DMS53 treated with DMSO at 0.1 percent for 48 hours (cell line): Measurements from ENCODE around the gene CERS6.
A peak's percentile ranks its signal among the peaks of the same experiment; 100 is the strongest.
"Not testable (repeated sequence)": the region's sequence is repeated elsewhere in the genome, so short reads cannot be mapped to it uniquely, and the experiment has no call there.

Source experiments
- DNase-seq: peaks from one replicate; lab custom pipeline; 2025; ENCODE audit not compliant: unreplicated experiment; lab: John Stamatoyannopoulos, UW

Gene CERS6

DNA sequence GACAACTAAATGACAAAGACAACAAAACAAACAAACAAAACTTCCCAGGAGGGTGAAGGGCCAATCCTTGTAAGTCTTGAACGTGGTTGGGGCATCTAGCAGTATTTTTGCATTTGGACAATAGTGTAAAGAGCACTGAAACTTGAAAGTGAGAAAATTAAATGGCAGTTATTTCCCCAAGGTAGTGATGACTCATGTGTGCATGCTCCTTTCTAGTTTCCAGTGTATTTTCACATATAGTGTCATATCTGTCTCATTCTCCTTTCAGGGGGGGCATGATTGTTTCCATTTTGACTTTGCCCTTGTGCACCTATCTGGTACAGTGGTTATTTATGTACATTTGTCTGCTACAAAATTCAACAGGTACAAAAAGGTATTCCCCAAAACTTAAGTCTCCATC is 39.5 kb downstream of the CERS6 start:
- DNase-seq = no peak

DNA sequence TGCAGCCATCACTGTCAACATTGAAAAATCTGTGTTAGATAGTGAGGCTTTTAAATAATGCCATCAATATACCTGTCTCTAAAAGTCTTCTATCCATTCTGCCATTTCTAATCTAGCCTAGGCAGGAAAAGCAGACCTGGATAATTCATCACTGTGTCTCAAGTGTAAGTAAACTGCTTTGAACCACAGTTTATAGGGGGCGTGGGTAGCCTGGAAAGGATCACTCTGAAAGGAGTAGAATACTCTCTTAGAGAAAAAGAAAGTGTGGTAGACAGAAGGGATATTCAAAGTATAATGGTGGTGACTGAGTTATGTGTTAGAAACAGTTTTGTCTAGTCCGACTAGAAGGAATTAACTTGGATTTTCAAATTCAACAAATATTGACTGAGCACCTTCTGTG is 40.8 kb downstream of the CERS6 start:
- no peak for DNase-seq

DNA sequence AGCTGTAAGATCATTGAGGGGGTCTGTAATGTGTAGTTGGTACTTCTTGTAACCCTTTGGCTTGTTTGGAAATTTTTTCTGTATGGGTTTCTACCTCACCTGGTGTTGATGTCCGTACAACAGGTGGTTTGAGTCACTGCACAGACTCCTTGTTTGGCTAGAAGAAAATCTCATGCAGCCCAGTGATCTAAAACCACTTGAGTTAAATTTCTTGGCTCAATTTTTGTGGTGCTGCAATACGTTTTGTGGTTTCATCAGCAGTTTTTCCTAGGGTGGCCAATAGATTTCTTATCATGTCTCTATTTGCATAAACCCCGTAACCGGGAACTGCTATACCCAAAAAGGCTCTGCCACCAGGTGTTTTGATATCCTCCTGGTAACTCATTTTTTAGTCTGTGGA is 43.4 kb downstream of the CERS6 start:
- no peak for DNase-seq

DNA sequence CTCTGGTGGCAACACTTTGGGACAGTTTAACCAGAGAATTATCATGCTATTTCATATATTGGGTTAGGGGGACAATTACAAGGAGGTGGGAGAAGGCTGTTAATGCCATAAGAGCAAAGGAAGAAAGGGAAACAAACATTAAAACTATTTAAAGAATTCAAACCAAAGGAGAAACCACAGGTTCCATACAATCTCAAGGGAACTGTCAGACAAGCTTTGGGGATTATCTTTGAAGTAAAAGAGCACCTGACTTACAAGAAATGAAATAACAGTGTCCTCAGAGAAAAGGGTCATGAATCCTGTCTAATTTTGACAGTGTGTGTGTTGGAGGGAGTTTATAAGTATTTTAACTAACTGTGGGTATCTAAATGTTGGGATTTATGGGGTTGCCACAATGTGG is 44.4 kb downstream of the CERS6 start:
- DNase-seq = no peak

DNA sequence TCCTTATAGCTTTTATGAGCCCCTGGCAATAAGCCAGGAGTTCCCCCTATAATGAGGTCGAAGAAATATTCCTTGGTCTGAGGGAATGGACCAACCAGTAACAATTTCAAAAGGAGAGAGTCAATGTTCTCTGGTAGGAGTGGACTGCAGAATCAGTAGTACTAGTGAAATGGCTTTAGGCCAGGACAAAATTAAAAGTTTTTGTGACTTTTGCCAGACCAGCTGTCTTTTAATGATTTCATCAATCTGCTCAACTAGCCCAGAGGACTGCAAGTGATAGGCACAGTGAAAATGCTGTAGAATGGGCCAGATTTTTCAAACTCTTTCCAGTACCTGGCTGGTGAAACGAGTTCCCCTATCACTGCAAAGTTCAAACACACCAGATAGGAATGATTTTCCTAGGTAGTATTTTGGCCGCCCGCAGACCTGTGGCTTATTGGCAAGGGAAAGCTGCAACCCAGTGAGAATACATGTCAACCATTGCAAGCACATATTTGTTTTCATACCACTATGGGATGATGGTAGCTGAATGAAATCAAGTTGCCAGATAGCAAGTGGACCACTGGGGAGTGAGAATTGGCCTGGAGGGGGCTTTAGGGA is 45.5 kb downstream of the CERS6 start:
- no peak for DNase-seq

DNA sequence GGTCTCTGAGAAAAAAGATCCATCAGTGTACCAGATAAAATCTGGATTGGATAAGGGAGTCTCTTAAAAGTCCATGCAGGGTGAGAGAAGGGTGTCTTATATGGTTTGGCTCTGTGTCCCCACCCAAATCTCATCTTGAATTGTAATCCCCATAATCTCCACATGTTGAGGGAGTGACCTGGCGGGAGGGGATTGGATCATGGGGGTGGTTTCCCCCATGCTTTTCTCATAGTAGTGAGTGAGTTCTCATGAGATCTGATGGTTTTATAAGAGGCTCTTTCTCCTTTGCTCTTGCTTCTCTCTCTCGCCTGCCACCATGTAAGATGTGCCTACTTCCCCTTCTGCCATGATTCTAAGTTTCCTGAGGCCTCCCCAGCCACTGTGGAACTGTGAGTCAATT is 46.8 kb downstream of the CERS6 start:
- not testable (repeated sequence) for DNase-seq

DNA sequence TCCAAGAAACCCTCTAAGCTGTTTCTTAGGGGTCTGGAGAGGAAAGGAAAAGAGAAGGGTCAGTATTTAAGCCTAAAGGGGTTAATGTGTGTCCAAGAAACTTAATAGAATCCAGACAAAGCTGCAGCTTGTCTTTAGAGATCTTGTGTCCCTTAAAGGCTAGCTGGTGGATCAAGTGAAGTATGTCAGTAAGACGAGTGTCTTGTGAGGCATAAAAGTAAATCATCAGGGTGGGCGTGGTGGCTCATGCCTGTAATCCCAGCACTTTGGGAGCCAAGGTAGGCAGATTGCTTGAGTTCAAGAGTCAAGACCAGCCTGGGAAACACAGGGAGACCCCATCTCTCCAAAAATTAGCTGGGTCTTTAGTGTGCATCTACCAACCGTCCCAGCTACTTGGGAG is 47.8 kb downstream of the CERS6 start:
- DNase-seq = no peak

DNA sequence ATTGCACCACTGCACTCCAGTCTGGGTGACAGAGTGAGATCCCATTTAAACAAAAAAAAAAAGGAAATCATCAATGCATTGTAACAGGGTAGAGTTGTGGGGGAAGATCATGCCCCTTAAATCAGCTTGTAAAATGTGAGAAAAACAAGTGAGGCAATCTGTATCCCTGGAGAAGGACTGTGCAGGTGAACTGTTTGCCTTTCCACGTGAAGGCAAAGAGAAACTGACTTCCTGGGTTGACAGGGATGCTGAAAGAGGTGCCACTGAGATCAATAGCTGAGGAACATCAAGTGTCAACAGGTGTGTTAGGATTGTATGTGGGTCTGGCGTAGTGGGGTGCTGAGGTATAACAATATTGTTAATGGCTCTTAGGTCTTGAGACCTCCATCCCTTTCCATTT is 48.3 kb downstream of the CERS6 start:
- DNase-seq = no peak

DNA sequence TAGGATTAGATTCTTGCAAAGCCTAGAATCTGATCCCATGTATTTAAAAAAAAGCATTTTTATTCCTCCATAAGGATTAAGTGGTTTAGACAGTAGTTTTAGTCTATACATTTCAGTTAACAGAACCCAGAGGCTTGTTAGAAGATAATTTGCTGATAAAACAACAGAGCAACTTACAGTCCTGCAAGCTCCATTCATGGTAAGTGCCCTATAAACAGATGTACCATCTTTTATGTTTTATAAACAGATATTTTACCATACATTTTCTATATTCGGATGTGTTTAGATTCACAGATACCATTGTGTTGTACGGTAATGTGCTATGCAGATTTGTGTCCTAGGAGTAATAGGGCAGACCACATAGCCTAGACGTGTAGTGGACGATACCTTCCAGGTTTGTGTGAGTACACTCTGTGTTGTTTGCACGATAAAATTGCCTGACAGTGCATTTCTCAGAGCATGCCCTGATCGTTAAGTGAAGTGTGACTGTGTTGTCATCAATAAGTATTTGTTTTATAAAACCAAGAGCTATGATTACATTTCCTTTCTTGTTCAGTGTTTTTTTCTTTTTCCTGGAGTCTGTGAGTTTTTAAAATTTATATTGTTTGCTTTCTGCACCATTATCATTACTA is 54.2 kb downstream of the CERS6 start:
- DNase-seq = peak; percentile 13

DNA sequence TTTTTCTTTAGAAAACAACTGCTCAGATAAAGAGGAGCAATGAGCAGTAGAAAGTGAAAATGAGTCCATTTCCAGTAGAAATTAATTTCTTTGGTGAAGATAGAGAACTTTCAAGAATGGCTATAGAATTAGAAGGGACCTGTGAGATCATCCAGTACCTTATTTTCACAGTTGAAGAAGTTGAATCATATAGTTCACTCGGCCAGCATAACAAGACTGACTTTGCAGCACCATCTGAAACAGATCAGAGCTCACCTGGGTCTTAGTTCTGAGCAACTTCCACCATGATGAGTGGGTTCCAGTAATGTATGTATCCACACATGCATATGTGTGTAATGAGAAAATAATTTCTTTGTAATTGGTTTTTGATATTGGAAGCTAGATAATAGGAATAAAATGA is 58.6 kb downstream of the CERS6 start:
- DNase-seq = no peak

DNA sequence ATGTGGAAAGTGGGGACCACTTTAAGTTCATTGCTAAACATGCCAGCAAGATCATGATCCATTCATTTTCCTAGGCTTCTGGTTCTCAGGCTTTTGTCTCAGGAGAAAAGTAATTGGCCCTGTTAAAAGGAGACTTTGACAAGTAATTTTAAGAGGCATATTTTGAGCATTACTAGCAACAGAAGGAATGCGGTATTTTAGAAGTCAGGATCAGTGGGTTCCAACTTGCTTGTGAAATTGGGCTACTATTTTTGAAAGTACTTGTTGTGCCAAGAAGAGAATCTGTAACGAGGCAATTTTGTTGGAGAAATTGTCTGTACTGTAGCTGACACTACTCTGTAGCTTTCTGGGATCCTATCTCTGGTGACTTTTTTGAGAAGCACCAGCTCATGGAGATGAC is 59.4 kb downstream of the CERS6 start:
- no peak for DNase-seq

DNA sequence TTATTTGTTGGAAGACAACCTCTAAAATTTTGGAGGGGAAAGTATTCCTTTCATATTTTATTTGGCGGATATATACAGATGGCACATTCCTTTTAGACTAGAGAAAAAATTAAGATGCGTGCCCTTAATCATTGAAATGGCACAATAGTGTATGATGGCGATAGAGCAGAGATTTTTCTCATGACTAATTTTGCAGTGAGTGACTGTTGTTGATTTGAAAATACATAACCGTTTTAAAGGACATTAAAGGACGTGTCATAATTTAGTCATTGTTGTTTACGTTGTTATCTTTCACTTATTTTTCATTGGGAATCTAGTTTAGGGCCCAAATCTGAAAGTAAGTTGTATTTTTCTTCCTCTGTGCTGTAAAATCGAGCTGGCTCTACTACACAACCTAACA is 61.7 kb downstream of the CERS6 start:
- DNase-seq = no peak

DNA sequence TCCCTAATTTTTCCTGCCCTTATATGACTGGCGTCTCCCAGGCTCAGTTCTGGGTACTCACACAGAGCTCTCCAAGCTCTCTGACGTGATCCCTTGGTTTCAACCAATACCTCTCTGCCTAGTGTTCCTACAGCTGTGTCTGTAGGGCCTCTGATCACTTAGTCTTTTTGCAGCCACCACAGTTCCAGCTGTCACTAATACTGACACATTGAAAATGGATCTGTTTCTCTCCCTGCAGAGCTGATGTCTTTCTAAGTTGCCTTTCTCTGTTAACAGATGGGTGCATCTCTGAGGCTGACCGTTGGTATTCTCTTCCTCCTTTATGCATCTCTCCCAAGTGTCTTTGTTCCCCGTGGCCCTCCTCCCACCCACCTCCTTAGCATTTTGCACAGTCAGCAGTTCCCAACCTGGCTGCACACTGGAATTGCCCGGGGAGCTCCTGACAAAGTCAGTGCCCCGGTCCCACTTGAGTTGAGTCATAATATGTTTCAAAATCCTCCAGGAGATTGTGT is 62.5 kb downstream of the CERS6 start:
- DNase-seq = no peak

DNA sequence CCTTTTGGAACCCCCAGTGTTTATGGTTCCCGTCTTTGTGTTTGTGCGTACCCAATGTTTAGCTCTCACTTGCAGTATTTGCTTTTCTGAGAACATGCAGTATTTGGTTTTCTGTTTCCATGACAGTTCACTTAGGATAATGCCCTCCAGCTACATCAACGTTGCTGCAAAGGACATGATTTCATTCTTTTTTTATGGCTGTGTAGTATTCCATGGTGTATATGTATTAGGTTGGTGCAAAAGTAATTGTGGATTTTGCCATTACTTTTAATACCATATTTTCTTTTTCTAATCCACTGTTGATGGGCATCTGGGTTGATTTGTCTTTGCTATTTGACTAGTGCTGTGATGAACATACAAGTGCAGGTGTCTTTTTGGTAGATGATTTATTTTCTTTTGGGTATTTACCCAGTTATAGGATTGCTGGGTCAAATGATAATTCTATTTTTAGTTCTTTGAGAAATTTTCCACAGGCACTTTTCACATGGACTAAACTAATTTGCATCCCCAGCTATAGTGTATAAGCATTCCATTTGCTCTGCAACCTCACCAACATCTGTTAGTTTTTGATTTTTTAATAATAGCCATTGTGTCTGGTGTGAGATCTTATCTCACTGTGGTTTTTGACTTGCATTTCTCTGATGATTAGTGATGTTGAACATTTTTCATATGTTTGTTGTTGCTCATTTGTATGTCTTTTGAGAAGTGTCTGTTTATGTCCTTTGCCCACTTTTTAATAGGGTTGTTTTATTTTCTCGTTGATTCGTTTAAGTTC is 63.6 kb downstream of the CERS6 start:
- no peak for DNase-seq

DNA sequence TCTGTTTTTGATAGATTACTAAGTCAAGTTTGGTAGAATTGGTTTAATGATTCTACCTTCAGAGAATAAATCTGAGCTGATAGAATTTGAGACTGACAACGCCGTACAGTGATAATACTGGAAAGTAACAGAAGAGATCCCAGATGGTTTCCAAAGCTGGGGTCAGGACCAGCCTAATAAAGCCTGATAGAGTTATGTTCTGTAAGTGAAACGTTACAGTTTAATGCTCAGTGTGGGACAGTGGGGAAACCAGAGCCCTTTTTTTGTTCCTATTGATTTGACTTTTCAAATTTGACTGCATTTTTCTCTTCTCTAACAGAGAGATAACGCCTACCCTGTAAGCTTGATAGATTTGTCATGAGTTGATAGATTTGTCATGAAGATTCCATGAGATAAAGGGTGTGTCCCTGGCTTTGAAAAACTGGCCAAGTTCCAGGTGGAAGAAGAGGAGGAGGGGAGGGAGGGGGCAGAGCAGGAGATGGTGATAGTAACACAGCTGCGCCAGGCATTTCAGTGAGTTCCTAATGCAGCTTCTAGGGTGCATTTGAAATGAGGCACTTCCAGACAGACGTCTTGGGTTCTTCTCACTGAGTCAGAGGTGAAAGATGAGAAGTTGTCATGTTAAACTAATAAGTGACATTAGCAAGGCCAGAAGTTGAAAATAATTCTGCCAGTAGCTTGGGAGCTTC is 65.1 kb downstream of the CERS6 start:
- DNase-seq = no peak

DNA sequence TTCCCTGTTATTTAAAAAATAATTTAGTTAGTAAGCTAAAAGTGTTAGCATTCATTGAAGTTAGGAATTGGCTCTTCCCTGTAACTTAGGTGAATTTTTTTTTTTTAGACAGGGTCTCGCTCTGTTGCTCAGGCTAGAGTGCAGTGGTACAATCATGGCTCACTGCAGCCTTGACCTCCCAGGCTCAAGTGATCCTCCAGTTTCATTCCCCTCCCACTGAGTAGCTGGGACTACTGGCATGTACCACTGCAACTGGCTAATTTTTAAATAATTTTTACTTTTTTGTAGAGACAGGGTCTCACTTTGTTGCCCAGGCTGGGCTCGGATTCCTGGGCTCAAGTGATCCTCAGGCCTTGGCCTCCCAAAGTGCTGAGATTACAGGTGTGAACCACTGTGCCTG is 66.4 kb downstream of the CERS6 start:
- DNase-seq = no peak

DNA sequence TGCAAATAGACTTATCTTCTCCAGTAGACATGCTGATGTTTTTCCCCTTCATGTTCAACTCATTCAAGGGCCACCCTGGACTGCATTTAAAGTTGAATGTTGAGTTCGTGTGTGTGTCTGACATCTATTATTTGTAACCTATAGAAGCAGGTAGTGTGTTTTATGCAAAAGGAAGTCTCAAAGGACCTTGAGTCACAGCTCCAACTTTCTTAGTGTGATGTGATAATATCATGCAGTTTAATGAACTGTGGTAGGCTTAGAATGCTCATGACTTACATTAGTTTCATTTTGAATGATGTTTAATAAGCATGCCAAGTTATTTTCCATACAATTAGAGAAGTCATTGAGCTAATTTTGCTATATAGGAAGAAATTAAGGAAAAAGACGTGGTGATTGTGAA is 67.9 kb downstream of the CERS6 start:
- no peak for DNase-seq

DNA sequence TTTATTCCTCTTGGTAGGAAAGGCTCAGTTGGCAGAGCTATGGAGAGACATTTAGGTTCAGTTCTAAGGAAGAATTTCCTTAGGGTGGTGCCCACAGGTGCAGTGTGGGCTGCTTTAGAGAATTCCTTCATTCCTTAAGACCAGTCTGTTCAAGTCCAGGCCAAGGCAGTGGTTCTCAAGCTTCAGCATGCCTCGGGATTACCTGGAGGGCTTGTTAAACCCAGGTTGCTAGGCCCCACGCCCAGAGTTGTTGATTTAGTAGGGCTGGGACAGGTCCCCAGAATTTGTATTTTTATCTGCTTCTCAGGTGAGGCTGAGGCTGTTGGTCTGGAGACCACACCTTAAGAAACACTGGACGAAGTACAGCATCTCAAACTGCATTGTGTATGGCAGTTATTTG is 68.9 kb downstream of the CERS6 start:
- DNase-seq = no peak

DNA sequence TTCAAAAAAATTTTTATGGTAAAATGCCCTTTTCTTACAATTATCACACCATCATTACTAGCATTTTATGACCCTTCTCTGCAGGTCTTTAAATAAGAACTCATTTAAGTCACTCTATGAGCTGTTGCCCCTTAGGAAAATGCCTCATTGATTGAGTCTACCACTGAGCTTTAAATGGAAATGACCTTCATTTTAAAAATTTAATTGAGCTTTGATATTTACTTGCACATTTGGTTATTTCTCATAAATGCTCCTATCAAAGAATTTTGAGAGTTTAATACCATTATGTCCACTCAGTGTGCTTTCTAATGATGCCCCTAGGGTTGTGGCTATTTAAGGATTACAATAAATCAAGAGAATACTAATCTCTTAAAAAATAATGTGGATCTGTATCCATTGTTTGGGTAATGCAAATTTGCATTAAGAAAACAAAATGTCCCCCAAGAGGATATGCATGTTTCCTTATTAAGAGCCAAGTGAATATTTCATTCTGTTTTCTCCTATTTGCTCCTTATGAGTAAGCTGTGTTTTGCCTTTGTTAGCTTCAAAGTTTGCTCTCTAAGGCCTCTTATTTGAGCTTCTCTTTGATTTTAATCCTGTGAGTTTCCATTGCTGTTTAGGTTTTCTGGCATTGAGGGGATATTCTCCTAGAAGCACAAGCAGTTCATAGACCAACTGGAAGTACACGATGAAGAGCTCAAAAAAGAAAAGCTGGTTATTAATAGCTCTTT is 69.8 kb downstream of the CERS6 start:
- DNase-seq = no peak

DNA sequence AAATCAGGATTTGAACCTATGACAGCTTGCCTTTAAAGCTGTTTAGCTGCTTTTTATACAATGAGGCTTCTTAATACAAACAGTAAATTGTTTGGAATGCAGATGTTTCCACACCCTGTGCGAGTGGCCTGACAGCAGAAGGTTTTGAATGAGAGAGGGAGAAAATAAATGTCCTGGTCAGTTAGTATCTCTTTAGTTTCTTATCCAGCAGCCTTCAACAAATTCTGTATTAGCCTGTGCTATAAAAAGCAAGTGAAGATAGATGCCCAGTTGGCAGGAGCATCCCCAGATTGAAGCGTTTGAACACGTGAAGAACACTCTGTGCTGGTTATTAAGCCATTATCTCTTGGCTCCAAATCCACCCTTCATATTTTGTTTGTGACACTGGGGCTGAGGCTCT is 70.6 kb downstream of the CERS6 start:
- DNase-seq = no peak

DNA sequence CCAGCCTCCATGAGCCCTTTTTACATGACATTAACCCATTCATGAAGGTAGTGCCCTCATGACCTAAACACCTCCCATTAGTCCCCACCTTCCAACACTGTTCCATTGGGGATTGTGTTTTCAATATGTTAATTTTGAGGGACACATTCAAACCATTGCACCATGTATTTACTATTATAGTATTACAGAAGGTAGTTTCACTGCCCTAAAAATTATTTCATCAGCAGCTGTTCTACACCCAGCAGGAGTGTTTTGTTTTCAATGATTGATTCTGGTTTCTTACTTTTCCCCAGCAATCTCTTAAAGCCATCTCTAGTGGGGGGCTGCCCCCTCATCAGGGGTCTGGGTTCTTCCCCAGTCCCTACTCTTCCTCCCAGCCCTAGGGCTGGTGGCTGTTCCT is 71.9 kb downstream of the CERS6 start:
- no peak for DNase-seq
